H9 (cell line): ENCODE data around the gene ITPRIPL2. TPM values are rescaled to one million over a fixed set of nuclear protein-coding genes. Genes with fewer than 3 reads are reported as not detected.

ENCODE experiments used
- DNase-seq: peaks from one replicate; pipeline ENCODE4 v3.0.0-alpha.2; 2017
- H2AFZ ChIP-seq: one replicate; pipeline ENCODE4 v1.6.1; 2013; ENCODE audit warnings: mild to moderate bottlenecking, low read length, control low read depth, moderate library complexity
- H2AK5ac ChIP-seq: 2 replicates; pipeline ENCODE4 v1.6.1; 2013; ENCODE audit warnings: low read length, control low read depth, mixed read lengths; ENCODE audit not compliant: insufficient read length
- H2BK120ac ChIP-seq: one replicate; pipeline ENCODE4 v1.6.1; 2013; ENCODE audit warnings: low read depth, mild to moderate bottlenecking, low read length, control low read depth, inconsistent platforms; ENCODE audit not compliant: poor library complexity, severe bottlenecking
- H2BK12ac ChIP-seq: 2 replicates; pipeline ENCODE4 v1.6.1; 2013; ENCODE audit warnings: low read length, control low read depth, mixed read lengths, low read depth; ENCODE audit not compliant: insufficient read length
- H2BK15ac ChIP-seq: 2 replicates; pipeline ENCODE4 v1.6.1; 2013; ENCODE audit warnings: low read depth, low read length, control low read depth
- H2BK20ac ChIP-seq: one replicate; pipeline ENCODE4 v1.6.1; 2013; ENCODE audit warnings: low read depth, mild to moderate bottlenecking, low read length, control low read depth, inconsistent platforms; ENCODE audit not compliant: poor library complexity, severe bottlenecking
- H2BK5ac ChIP-seq: 2 replicates; pipeline ENCODE4 v1.6.1; 2013; ENCODE audit warnings: low read length, control low read depth, mixed read lengths; ENCODE audit not compliant: insufficient read length
- H3K14ac ChIP-seq: 2 replicates; pipeline ENCODE4 v1.6.1; 2013; ENCODE audit warnings: low read length, control low read depth; ENCODE audit not compliant: insufficient read depth
- H3K18ac ChIP-seq: 2 replicates; pipeline ENCODE4 v1.6.1; 2013; ENCODE audit warnings: low read depth, mild to moderate bottlenecking, mixed read lengths, low read length, control low read depth; ENCODE audit not compliant: insufficient read length
- H3K23ac ChIP-seq: 2 replicates; pipeline ENCODE4 v1.6.1; 2013; ENCODE audit warnings: low read length, control low read depth, mixed read lengths, low read depth; ENCODE audit not compliant: insufficient read length
- H3K23me2 ChIP-seq: 2 replicates; pipeline ENCODE4 v1.6.1; 2013; ENCODE audit warnings: low read depth, mild to moderate bottlenecking, mixed read lengths, low read length, control low read depth; ENCODE audit not compliant: insufficient read length, poor library complexity, severe bottlenecking
- H3K27ac ChIP-seq: 2 replicates; pipeline ENCODE4 v1.5.1; 2013; ENCODE audit warnings: low read length, control low read depth, mixed read lengths, low read depth; ENCODE audit not compliant: insufficient read length
- H3K27me3 ChIP-seq: 2 replicates; pipeline ENCODE4 v1.6.1; 2013; ENCODE audit warnings: low read length, control low read depth, inconsistent platforms; ENCODE audit not compliant: insufficient read depth
- H3K4ac ChIP-seq: 2 replicates; pipeline ENCODE4 v1.6.1; 2013; ENCODE audit warnings: low read depth, mild to moderate bottlenecking, control low read depth, inconsistent platforms, low read length, moderate library complexity
- H3K4me1 ChIP-seq: 2 replicates; pipeline ENCODE4 v1.6.1; 2013; ENCODE audit warnings: low read length, control low read depth, inconsistent platforms; ENCODE audit not compliant: insufficient read depth
- H3K4me2 ChIP-seq: 2 replicates; pipeline ENCODE4 v1.6.1; 2013; ENCODE audit warnings: low read length, control low read depth, mixed read lengths; ENCODE audit not compliant: insufficient read length, insufficient read depth
- H3K56ac ChIP-seq: 2 replicates; pipeline ENCODE4 v1.6.1; 2013; ENCODE audit warnings: low read depth, mild to moderate bottlenecking, mixed read lengths, low read length, control low read depth; ENCODE audit not compliant: insufficient read length
- H3K79me1 ChIP-seq: 2 replicates; pipeline ENCODE4 v1.6.1; 2013; ENCODE audit warnings: low read depth, mild to moderate bottlenecking, moderate library complexity, low read length, control low read depth, inconsistent platforms; ENCODE audit not compliant: insufficient read depth, poor library complexity, severe bottlenecking
- H3K79me2 ChIP-seq: 2 replicates; pipeline ENCODE4 v1.6.1; 2013; ENCODE audit warnings: low read length, control low read depth, inconsistent platforms; ENCODE audit not compliant: insufficient read depth
- H3K9ac ChIP-seq: 2 replicates; pipeline ENCODE4 v1.6.1; 2013; ENCODE audit warnings: low read length, control low read depth, mixed read lengths; ENCODE audit not compliant: insufficient read length; ENCODE audit errors: extremely low read depth
- H3K9me3 ChIP-seq: one replicate; pipeline ENCODE4 v1.6.1; 2013; ENCODE audit warnings: low read depth, low read length, inconsistent platforms; ENCODE audit not compliant: control insufficient read depth
- H3T11ph ChIP-seq: one replicate; pipeline ENCODE4 v1.6.1; 2013; ENCODE audit warnings: mild to moderate bottlenecking, low read length, control low read depth, inconsistent platforms
- H4K20me1 ChIP-seq: one replicate; pipeline ENCODE4 v1.6.1; 2013; ENCODE audit not compliant: control insufficient read depth, insufficient read length, insufficient read depth
- H4K5ac ChIP-seq: 2 replicates; pipeline ENCODE4 v1.6.1; 2013; ENCODE audit warnings: low read depth, mild to moderate bottlenecking, mixed read lengths, low read length, control low read depth; ENCODE audit not compliant: insufficient read length
- H4K8ac ChIP-seq: replicated peaks from 2 replicates; pipeline ENCODE4 v1.6.1; 2013; ENCODE audit warnings: low read length, control low read depth, mixed read lengths, low read depth; ENCODE audit not compliant: insufficient read length
- H4K91ac ChIP-seq: 2 replicates; pipeline ENCODE4 v1.6.1; 2013; ENCODE audit warnings: low read depth, mild to moderate bottlenecking, moderate library complexity, mixed read lengths, low read length, control low read depth; ENCODE audit not compliant: insufficient read length
- H3K27ac Mint-ChIP-seq, 3 experiments: 2 replicates in 2 of 3; 3 replicates in 1 of 3; pipeline ENCODE4 v1.8.0; 2020 to 2021; ENCODE audit warnings: mixed read lengths in 3 of 3, mild to moderate bottlenecking in 1 of 3, moderate library complexity in 1 of 3
- H3K27me3 Mint-ChIP-seq: 2 replicates; pipeline ENCODE4 v1.8.0; 2021; ENCODE audit warnings: low read depth, mild to moderate bottlenecking, moderate library complexity, mixed read lengths
- H3K36me3 Mint-ChIP-seq, 3 experiments: 2 replicates in 2 of 3; 3 replicates in 1 of 3; pipeline ENCODE4 v1.8.0; 2020 to 2021; ENCODE audit warnings: low read depth in 3 of 3, mixed read lengths in 3 of 3; ENCODE audit not compliant: insufficient read depth in 1 of 3
- H3K4me1 Mint-ChIP-seq, 2 experiments: 2 replicates each; pipeline ENCODE4 v1.8.0; 2020; ENCODE audit warnings: mixed read lengths in 2 of 2
- H3K4me3 Mint-ChIP-seq, 2 experiments: 2 replicates in 1 of 2; 3 replicates in 1 of 2; pipeline ENCODE4 v1.8.0; 2020 to 2021; ENCODE audit warnings: mild to moderate bottlenecking in 2 of 2, mixed read lengths in 2 of 2, moderate library complexity in 1 of 2
- H3K9me3 Mint-ChIP-seq, 2 experiments: 2 replicates in 1 of 2; 3 replicates in 1 of 2; pipeline ENCODE4 v1.8.0; 2020; ENCODE audit warnings: mild to moderate bottlenecking in 2 of 2, mixed read lengths in 2 of 2, moderate library complexity in 1 of 2
- WGBS: extraction: QIAGEN DNeasy Blood & Tissue Kit; methylation state at CpG from one replicate; pipeline ENCODE4 v1.1.7; 2013; ENCODE audit warnings: missing lambda C conversion rate, low lambda C conversion rate, mixed read lengths; ENCODE audit not compliant: insufficient read length; ENCODE audit errors: extremely low coverage; 5-methylcytosine and 5-hydroxymethylcytosine counted together
- total RNA-seq: library from RNA; stranded (reverse); gene quantifications from 2 replicates; pipeline ENCODE4 v1.2.1, GENCODE V29; 2021
- TF ChIP-seq, protein P1 (sequence below): fragments of 200-600 bp; sonication (generic); conservative IDR thresholded peaks from 3 replicates; pipeline ENCODE4 v1.8.0; 2021; ENCODE audit warnings: antibody characterized with exemption, mild to moderate bottlenecking

ITPRIPL2 gene
- total RNA-seq, 1 experiment from 2014 or later, result 9.1 TPM

DNA sequence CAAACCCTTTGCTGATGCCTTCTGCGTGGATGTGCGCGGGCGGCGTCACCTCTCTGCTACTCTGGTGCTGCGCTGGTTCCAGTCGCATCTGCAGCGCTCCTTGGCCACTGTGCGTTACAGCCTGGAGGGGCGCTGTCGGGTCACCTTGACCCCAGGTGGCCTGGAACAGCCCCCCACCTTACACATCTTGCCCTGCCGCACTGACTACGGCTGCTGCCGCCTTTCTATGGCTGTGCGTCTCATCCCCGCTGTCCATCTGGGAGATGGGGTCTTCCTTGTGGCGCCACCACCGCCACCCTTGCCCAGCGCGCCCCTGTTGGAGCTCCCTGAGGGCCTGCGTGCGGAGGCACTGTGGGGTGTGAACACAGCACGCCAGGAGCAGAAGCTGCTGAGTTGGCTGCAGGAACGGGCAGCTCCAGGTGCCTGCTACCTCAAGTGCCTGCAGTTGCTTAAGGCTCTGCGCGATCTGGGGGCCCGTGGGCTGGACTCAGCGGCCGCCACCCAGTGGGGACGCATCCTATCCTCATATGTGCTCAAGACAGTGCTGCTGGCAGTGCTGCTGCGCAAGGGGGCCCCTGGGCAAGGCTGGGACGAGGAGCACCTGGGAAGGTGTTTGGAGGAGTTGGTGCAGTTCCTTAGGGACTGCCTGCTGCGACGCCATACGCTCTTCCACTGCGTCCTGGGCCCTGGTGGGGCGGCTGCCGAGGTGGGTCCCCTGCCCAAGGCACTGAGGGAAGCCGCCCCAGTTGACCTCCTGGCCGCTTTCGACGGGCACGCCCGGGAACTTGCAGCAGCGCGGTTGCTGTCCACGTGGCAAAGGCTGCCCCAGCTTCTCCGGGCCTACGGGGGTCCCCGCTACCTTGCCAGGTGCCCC is 1.6 kb downstream of the ITPRIPL2 start:
- Histone ChIP-seq H2AK5ac (no peak overlapping the region), H2BK120ac (no peak overlapping the region), H3K4me2 (no peak overlapping the region), H3K4ac (no peak overlapping the region), H3K18ac (no peak overlapping the region), H3T11ph (no peak overlapping the region), H4K20me1 (no peaks in the 10 kb centered on the region), H3K14ac (no peak overlapping the region), H3K9ac (no peak overlapping the region), H2BK15ac (no peak overlapping the region), H3K79me2 (no peaks in the 10 kb centered on the region), H4K8ac (no peak overlapping the region), H2BK20ac (no peak overlapping the region), H4K5ac (no peak overlapping the region), H3K27ac (no peak overlapping the region), H3K9me3 (no peaks in the 10 kb centered on the region), H3K56ac (no peak overlapping the region), H3K27me3 (peaks cover 3% of the 10 kb centered on the region; the same call in 1 of the 2 replicates), H3K23ac (no peak overlapping the region), H2BK12ac (no peak overlapping the region), H4K91ac (no peak overlapping the region), H2BK5ac (no peak overlapping the region), H3K4me1 (peaks cover 6% of the 10 kb centered on the region), H2AFZ (no peak overlapping the region), H3K79me1 (no peaks in the 10 kb centered on the region), H3K23me2 (peaks cover 10% of the 10 kb centered on the region)
- no CpG with 5 or more reads among the region's 50 CpGs for WGBS
- Mint-ChIP-seq H3K9me3 (no peaks in the 10 kb centered on the region), H3K4me1 (peaks cover 17 to 22% of the 10 kb centered on the region in 2 experiments), H3K4me3 (peak overlapping the region; percentile 34 to 42; a peak in 4 of 5 replicates), H3K27ac (no peak overlapping the region), H3K27me3 (peaks cover 51% of the 10 kb centered on the region), H3K36me3 (peaks cover 0 to 3% (median 1%) of the 10 kb centered on the region in 3 experiments; a peak in 2 of 7 replicates)
- no peak for DNase-seq
- TF ChIP-seq, protein P1, sequence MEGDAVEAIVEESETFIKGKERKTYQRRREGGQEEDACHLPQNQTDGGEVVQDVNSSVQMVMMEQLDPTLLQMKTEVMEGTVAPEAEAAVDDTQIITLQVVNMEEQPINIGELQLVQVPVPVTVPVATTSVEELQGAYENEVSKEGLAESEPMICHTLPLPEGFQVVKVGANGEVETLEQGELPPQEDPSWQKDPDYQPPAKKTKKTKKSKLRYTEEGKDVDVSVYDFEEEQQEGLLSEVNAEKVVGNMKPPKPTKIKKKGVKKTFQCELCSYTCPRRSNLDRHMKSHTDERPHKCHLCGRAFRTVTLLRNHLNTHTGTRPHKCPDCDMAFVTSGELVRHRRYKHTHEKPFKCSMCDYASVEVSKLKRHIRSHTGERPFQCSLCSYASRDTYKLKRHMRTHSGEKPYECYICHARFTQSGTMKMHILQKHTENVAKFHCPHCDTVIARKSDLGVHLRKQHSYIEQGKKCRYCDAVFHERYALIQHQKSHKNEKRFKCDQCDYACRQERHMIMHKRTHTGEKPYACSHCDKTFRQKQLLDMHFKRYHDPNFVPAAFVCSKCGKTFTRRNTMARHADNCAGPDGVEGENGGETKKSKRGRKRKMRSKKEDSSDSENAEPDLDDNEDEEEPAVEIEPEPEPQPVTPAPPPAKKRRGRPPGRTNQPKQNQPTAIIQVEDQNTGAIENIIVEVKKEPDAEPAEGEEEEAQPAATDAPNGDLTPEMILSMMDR, result peak; percentile 47
